Tibial nerve (tissue), 4 donors: ENCODE measurements around the gene ILF2.

ENCODE experiments used
- EP300 ChIP-seq, 2 donors: sonication (generic); formaldehyde crosslinking; IDR thresholded peaks; one replicate each; pipeline ENCODE4 v1.6.1; 2017; ENCODE audit warnings: antibody characterized with exemption in 2 of 2, mild to moderate bottlenecking in 1 of 2
- POLR2A ChIP-seq, 2 donors: fragments of 450-650 bp; IDR thresholded peaks; one replicate each; pipeline ENCODE4 v1.6.1; 2017; ENCODE audit warnings: antibody characterized with exemption in 2 of 2, mild to moderate bottlenecking in 2 of 2, moderate library complexity in 2 of 2
- TF ChIP-seq, protein P1 (sequence below), 5 experiments: fragments of 200-600 bp in 3 of 5; fragments of 450-650 bp in 2 of 5; sonication (generic) in 3 of 5; IDR thresholded peaks; one replicate each; pipeline ENCODE4 v1.5.1; 2016 to 2019; ENCODE audit warnings: antibody characterized with exemption in 5 of 5, mild to moderate bottlenecking in 3 of 5, moderate library complexity in 2 of 5

DNA sequence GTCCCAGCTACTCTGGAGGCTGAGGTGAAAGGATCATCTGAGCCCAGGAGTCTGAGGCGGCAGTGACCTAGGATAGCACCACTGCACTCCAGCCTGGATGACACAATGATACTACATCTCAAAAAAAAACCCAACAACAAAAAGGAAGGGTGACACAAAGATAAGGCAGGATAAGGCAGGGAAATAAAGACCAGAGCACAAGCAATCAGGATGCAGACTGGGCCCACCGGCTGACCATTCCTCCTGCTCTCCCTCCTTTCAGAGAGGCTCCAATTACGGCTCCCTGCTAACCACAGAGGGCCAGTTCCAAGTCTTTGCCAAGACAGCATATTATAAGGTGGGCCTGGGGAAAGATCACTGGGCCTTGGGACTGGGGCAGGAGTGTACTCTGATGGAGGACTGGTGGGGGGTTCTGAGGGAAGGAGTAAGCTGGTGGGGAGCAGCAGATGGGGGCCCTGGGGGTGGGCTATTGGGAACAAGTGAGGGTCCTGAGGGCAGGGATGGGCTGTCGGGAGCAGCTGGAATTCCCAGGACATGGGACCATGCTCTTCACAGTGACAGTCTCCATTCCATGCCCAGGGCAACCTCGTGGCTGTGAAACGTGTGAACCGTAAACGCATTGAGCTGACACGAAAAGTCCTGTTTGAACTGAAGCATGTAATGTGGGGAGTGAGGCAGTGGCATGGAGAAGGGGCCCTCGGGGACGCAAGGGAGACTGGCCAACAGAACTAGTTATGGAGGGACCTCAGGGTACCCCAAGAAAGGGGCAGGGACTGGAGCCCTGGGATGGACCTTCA lies 14.9 kb upstream of the ILF2 start:
- TF ChIP-seq, protein P1, sequence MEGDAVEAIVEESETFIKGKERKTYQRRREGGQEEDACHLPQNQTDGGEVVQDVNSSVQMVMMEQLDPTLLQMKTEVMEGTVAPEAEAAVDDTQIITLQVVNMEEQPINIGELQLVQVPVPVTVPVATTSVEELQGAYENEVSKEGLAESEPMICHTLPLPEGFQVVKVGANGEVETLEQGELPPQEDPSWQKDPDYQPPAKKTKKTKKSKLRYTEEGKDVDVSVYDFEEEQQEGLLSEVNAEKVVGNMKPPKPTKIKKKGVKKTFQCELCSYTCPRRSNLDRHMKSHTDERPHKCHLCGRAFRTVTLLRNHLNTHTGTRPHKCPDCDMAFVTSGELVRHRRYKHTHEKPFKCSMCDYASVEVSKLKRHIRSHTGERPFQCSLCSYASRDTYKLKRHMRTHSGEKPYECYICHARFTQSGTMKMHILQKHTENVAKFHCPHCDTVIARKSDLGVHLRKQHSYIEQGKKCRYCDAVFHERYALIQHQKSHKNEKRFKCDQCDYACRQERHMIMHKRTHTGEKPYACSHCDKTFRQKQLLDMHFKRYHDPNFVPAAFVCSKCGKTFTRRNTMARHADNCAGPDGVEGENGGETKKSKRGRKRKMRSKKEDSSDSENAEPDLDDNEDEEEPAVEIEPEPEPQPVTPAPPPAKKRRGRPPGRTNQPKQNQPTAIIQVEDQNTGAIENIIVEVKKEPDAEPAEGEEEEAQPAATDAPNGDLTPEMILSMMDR (IDR thresholded peaks at IDR 0.05): no peak
- TF ChIP-seq POLR2A (IDR thresholded peaks at IDR 0.05): no peak
- TF ChIP-seq EP300 (IDR thresholded peaks at IDR 0.05): no peak
